HepG2 (cell line): Measurements from ENCODE around the gene TMED9. TPM values are rescaled to one million over a fixed set of nuclear protein-coding genes. Genes with fewer than 3 reads are reported as not detected.

Source experiments
- POGK ChIP-seq: sonication (generic); formaldehyde crosslinking; conservative IDR thresholded peaks from 2 replicates; pipeline ENCODE4 v1.8.0; 2022; ENCODE audit warnings: mild to moderate bottlenecking, moderate library complexity, missing genetic modification reagents
- REST ChIP-seq, 2 experiments: IDR thresholded peaks; 2 replicates each; pipeline ENCODE4 v1.6.1; 2011 to 2012; ENCODE audit warnings: low read length in 2 of 2, borderline replicate concordance in 1 of 2, low read depth in 1 of 2, mild to moderate bottlenecking in 1 of 2, moderate library complexity in 1 of 2
- RXRB ChIP-seq: IDR thresholded peaks from 2 replicates; pipeline ENCODE4 v1.6.1; 2016; ENCODE audit warnings: borderline replicate concordance, missing genetic modification reagents, missing compliant biosample characterization
- SMAD3 ChIP-seq: sonication (generic); formaldehyde crosslinking; IDR thresholded peaks from 2 replicates; pipeline ENCODE4 v1.4.0; 2020; ENCODE audit warnings: missing genetic modification reagents
- SMC3 ChIP-seq: IDR thresholded peaks from 2 replicates; pipeline ENCODE4 v1.6.1; 2011; ENCODE audit warnings: low read length, improper control_type of control experiment
- SRSF9 ChIP-seq: fragments of 200-400 bp; formaldehyde crosslinking; IDR thresholded peaks from 2 replicates; pipeline ENCODE4 v1.6.1; 2018; ENCODE audit warnings: borderline replicate concordance, mild to moderate bottlenecking, low read depth, low read length; ENCODE audit not compliant: insufficient read depth, poor library complexity, severe bottlenecking
- ZBTB2 ChIP-seq: sonication (generic); formaldehyde crosslinking; IDR thresholded peaks from 2 replicates; pipeline ENCODE4 v1.8.0; 2022; ENCODE audit warnings: low read depth, missing genetic modification reagents
- ZBTB21 ChIP-seq: sonication (generic); formaldehyde crosslinking; IDR thresholded peaks from 2 replicates; pipeline ENCODE4 v1.4.0; 2020; ENCODE audit warnings: missing genetic modification reagents
- ZBTB26 ChIP-seq: IDR thresholded peaks from 2 replicates; pipeline ENCODE4 v1.6.1; 2016; ENCODE audit warnings: missing compliant biosample characterization, missing genetic modification reagents, borderline replicate concordance
- ZNF329 ChIP-seq: sonication (generic); formaldehyde crosslinking; IDR thresholded peaks from 2 replicates; pipeline ENCODE4 v1.9.0; 2021; ENCODE audit warnings: low read depth, mild to moderate bottlenecking, missing genetic modification reagents
- ZNF609 ChIP-seq: sonication (generic); formaldehyde crosslinking; IDR thresholded peaks from 2 replicates; pipeline ENCODE4 v1.4.0; 2020; ENCODE audit warnings: mild to moderate bottlenecking, missing genetic modification reagents, borderline replicate concordance
- ZNF691 ChIP-seq: sonication (generic); formaldehyde crosslinking; IDR thresholded peaks from 2 replicates; pipeline ENCODE4 v1.4.0; 2020; ENCODE audit warnings: missing genetic modification reagents, low read depth, mild to moderate bottlenecking, borderline replicate concordance
- polyA plus RNA-seq, 8 experiments: library from polyadenylated mRNA; depleted of rRNA in 3 of 8; stranded (reverse) in 7 of 8; unstranded in 1 of 8; fragments of >200 nt; fragmentation: Illumina TruSeq in 4 of 8; extraction: Trizol in 4 of 8; gene quantifications; 2 replicates each; pipeline versions ENCODE4 v1.2.1 to v1.2.3, GENCODE V29; 2011 to 2016; ENCODE audit warnings: low read depth in 4 of 8, missing spikeins in 1 of 8, mixed read lengths in 1 of 8; ENCODE audit not compliant: insufficient read depth in 1 of 8
- total RNA-seq, 5 experiments: library from RNA; depleted of rRNA; stranded (reverse); fragments of >200 nt; fragmentation: Illumina TruSeq; extraction: Trizol; gene quantifications; 2 replicates each; pipeline ENCODE4 v1.2.3, GENCODE V29; 2016; ENCODE audit warnings: low read depth in 1 of 5

Gene TMED9
- total and polyA plus RNA-seq, 2 of the 13 experiments (the other 11 are each of a cell fraction or from before 2014, with no cell fraction given), result 161 to 350 TPM

GRCh38 chr5:177592010-177592834 is at the start of gene TMED9 (continued):
- TF ChIP-seq REST (IDR thresholded peaks at IDR 0.05; ENCODE audit: borderline replicate concordance in 1 of 2, low read depth in 1 of 2, low read length in 2 of 2) (peak in 1 of 2 experiments; percentile 66; a peak in 1 of 4 replicates), SRSF9 (no peak), ZBTB21 (CRISPR knock-in tag) (no peak), RXRB (CRISPR knock-in tag) (no peak), SMAD3 (CRISPR knock-in tag) (0 out of 2 replicates have a peak, but pooled peaks have one; percentile 27), ZNF609 (CRISPR knock-in tag) (peak; percentile 31; the same call in 1 of the 2 replicates), ZBTB2 (CRISPR knock-in tag) (peak; percentile 65; the same call in 1 of the 2 replicates), POGK (CRISPR knock-in tag) (peak; percentile 92), SMC3 (no peak), ZNF329 (CRISPR knock-in tag) (no peak), ZNF691 (CRISPR knock-in tag) (no peak), ZBTB26 (peak; percentile 16; the same call in 1 of the 2 replicates)
